ENCODE measurements around the gene TRIO. TPM values are rescaled to one million over a fixed set of nuclear protein-coding genes. Genes with fewer than 3 reads are reported as not detected.

The TRIO gene
- total and polyA plus RNA-seq, 2 experiments from 2014 or later = 18.5 to 78.2 TPM

- DNase-seq (ENCODE audit: low spot score) = no peak
- peaks cover 2% of the 10 kb centered on the region for H3K79me2 ChIP-seq
- no peak overlapping the region for H3K4me2 ChIP-seq
- WGBS (ENCODE audit: low lambda C conversion rate, missing lambda C conversion rate) = 95% methylated on average over 14 of the region's 14 CpGs
- no peak overlapping the region for H3K4me3 ChIP-seq
- H3K27me3 ChIP-seq = no peaks in the 10 kb centered on the region
- H3K36me3 ChIP-seq (replicated peaks; ENCODE audit: insufficient read depth, low read depth) = no peaks in the 10 kb centered on the region
- no peaks in the 10 kb centered on the region for H3K9me2 ChIP-seq (replicated peaks; ENCODE audit: insufficient read depth)
- no peak for TF ChIP-seq EZH2 (IDR thresholded peaks at IDR 0.05; ENCODE audit: borderline replicate concordance)
- peaks cover 4% of the 10 kb centered on the region for H3K4me1 ChIP-seq (ENCODE audit: insufficient read depth)
- H2AFZ ChIP-seq = no peak overlapping the region
- H3K27ac ChIP-seq = no peak overlapping the region
- no peaks in the 10 kb centered on the region for H3K9me3 ChIP-seq (ENCODE audit: low read depth)
- H4K20me1 ChIP-seq (ENCODE audit: insufficient read depth, poor library complexity, severe bottlenecking) = no peaks in the 10 kb centered on the region
Measured at GRCh38 chr5:14296533-14297331, 153.6 kb downstream of the TRIO start.

GRCh38 chr5:14297697-14298096 is 154.6 kb downstream of the TRIO start:
- peaks cover 4% of the 10 kb centered on the region for H3K79me2 ChIP-seq
- no peaks in the 10 kb centered on the region for H3K36me3 ChIP-seq (replicated peaks; ENCODE audit: insufficient read depth, low read depth)

GRCh38 chr5:14298126-14298847 is 155.1 kb downstream of the TRIO start:
- Histone ChIP-seq H2AFZ (no peak overlapping the region), H3K4me3 (no peak overlapping the region), H3K79me2 (peaks cover 6% of the 10 kb centered on the region), H3K9me2 (replicated peaks; ENCODE audit: insufficient read depth) (no peaks in the 10 kb centered on the region), H4K20me1 (ENCODE audit: insufficient read depth, poor library complexity, severe bottlenecking) (no peaks in the 10 kb centered on the region), H3K9me3 (ENCODE audit: low read depth) (no peaks in the 10 kb centered on the region), H3K4me2 (no peak overlapping the region), H3K36me3 (replicated peaks; ENCODE audit: insufficient read depth, low read depth) (no peaks in the 10 kb centered on the region), H3K4me1 (ENCODE audit: insufficient read depth) (no peaks in the 10 kb centered on the region), H3K27ac (no peak overlapping the region), H3K27me3 (no peaks in the 10 kb centered on the region)
- 71% methylated on average over 3 of the region's 3 CpGs for WGBS (ENCODE audit: low lambda C conversion rate, missing lambda C conversion rate)
- DNase-seq (ENCODE audit: low spot score) = no peak
- TF ChIP-seq EZH2 (IDR thresholded peaks at IDR 0.05; ENCODE audit: borderline replicate concordance) (no peak), EZH2phosphoT487 (IDR thresholded peaks at IDR 0.05; ENCODE audit: low read depth, severe bottlenecking, unreplicated experiment) (no peak), CTCF (IDR thresholded peaks at IDR 0.05; ENCODE audit: poor library complexity) (no peak)

More at GRCh38 chr5:14297697-14298096, 154.6 kb downstream of the TRIO start:
- Histone ChIP-seq H3K27me3 (no peaks in the 10 kb centered on the region), H3K27ac (no peak overlapping the region), H3K4me2 (no peak overlapping the region), H3K9me2 (replicated peaks; ENCODE audit: insufficient read depth) (no peaks in the 10 kb centered on the region), H3K4me1 (ENCODE audit: insufficient read depth) (no peaks in the 10 kb centered on the region), H3K9me3 (ENCODE audit: low read depth) (no peaks in the 10 kb centered on the region), H3K4me3 (no peak overlapping the region), H2AFZ (no peak overlapping the region), H4K20me1 (ENCODE audit: insufficient read depth, poor library complexity, severe bottlenecking) (no peaks in the 10 kb centered on the region)
- DNase-seq (ENCODE audit: low spot score) = no peak
- WGBS (ENCODE audit: low lambda C conversion rate, missing lambda C conversion rate) = 94% methylated on average over 9 of the region's 9 CpGs
- TF ChIP-seq CTCF (IDR thresholded peaks at IDR 0.05; ENCODE audit: poor library complexity) (no peak), EZH2phosphoT487 (IDR thresholded peaks at IDR 0.05; ENCODE audit: low read depth, severe bottlenecking, unreplicated experiment) (no peak), EZH2 (IDR thresholded peaks at IDR 0.05; ENCODE audit: borderline replicate concordance) (no peak)

- no peaks in the 10 kb centered on the region for H3K36me3 ChIP-seq (replicated peaks; ENCODE audit: insufficient read depth, low read depth)
- TF ChIP-seq EZH2phosphoT487 (IDR thresholded peaks at IDR 0.05; ENCODE audit: low read depth, severe bottlenecking, unreplicated experiment) (no peak), EZH2 (IDR thresholded peaks at IDR 0.05; ENCODE audit: borderline replicate concordance) (no peak), CTCF (IDR thresholded peaks at IDR 0.05; ENCODE audit: poor library complexity) (no peak)
- WGBS (ENCODE audit: low lambda C conversion rate, missing lambda C conversion rate) = 87% methylated on average over 4 of the region's 4 CpGs
- no peaks in the 10 kb centered on the region for H3K9me3 ChIP-seq (ENCODE audit: low read depth)
- DNase-seq (ENCODE audit: low spot score) = no peak
- no peak overlapping the region for H2AFZ ChIP-seq
- no peaks in the 10 kb centered on the region for H3K4me1 ChIP-seq (ENCODE audit: insufficient read depth)
- H3K4me2 ChIP-seq = no peak overlapping the region
- no peak overlapping the region for H3K4me3 ChIP-seq
- H4K20me1 ChIP-seq (ENCODE audit: insufficient read depth, poor library complexity, severe bottlenecking) = no peaks in the 10 kb centered on the region
- H3K9me2 ChIP-seq (replicated peaks; ENCODE audit: insufficient read depth) = no peaks in the 10 kb centered on the region
- peaks cover 6% of the 10 kb centered on the region for H3K79me2 ChIP-seq
- H3K27ac ChIP-seq = no peak overlapping the region
- H3K27me3 ChIP-seq = no peaks in the 10 kb centered on the region
Measured at GRCh38 chr5:14299666-14300065, 156.5 kb downstream of the TRIO start.
